A549 treated with CORT108297 at 1 μM for 4 hours (cell line): ENCODE measurements around the gene C3orf70. TPM values are rescaled to one million over a fixed set of nuclear protein-coding genes. Genes with fewer than 3 reads are reported as not detected.

ENCODE experiments used
- total RNA-seq: library from RNA; stranded (reverse); fragments of 200-300 nt; extraction: Qiagen RNA extraction; gene quantifications from 5 replicates; pipeline ENCODE4 v1.2.3, GENCODE V29; 2022

Gene C3orf70, protein sequence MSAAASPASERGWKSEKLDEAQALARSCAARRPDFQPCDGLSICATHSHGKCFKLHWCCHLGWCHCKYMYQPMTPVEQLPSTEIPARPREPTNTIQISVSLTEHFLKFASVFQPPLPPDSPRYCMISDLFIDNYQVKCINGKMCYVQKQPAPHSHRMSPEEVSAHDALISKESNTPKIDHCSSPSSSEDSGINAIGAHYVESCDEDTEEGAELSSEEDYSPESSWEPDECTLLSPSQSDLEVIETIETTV
- 0.01 to 0.02 TPM in 2 of 5 replicates, not detected in the others for total RNA-seq

DNA sequence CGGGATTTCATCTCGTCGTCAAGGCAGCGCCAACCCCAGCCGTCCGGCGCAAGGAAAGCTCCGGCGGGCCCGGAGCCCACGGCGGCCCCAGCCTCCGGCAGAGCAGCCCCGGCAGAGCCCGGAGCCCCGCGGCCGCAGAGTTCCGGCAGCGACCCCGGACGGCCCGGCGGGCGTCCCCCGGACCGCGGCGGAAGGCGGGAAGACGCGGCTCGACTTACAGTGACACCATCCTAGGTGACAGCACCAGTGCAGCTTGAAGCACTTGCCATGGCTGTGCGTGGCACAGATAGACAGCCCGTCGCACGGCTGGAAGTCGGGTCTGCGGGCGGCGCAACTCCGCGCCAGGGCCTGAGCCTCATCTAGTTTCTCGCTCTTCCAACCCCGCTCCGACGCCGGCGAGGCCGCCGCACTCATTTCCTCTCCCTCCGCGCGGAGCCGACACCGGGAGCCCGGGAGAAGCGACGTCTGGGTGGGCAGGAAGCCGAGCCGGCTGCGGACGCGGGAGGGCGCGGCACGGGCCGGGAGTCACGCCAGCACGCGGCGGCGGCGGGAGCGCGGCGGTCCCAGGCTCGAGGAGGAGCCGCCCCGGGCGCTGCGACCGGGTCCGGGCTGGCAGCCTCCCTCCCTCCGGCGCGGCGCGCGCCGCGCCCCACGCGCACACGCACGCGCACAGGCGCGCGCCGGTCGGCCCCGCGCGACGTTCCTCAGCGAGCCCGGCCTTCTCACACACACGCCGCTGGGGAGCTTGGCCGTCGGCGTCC, at the start of gene C3orf70:
C3orf70 (minus strand) TSS at position 651 of the 761 bp plus-strand sequence; CDS start at position 414, 237 bp downstream.

Other genes with a start within 250 kb of the C3orf70 start
- gene EHHADH, start 101.0 kb upstream of the C3orf70 start, total RNA-seq = 2.4 to 5.5 TPM (median 2.9 TPM) in 5 replicates
- gene MAP3K13, start 210.1 kb upstream of the C3orf70 start, total RNA-seq = 12.5 to 17.6 TPM (median 13.7 TPM) in 5 replicates